Right lobe of liver (tissue), 6 donors: Measurements from ENCODE around the gene TSPAN18. TPM values are rescaled to one million over a fixed set of nuclear protein-coding genes. Genes with fewer than 3 reads are reported as not detected.

Source experiments
- ATAC-seq, 4 donors: fragments of 200-7000 bp; cut with Tn5 transposase; one replicate each; pipeline ENCODE4 v1.9.1; 2020; ENCODE audit warnings: mild to moderate bottlenecking in 4 of 4, moderate library complexity in 4 of 4
- DNase-seq, 3 donors: peaks; one replicate each; pipeline ENCODE4 v3.0.0-alpha.2; 2020
- H3K27ac ChIP-seq, 3 donors: fragments of 200-600 bp; one replicate each; pipeline ENCODE4 v1.8.0; 2022
- H3K27me3 ChIP-seq, 2 donors: fragments of 200-600 bp; one replicate each; pipeline ENCODE4 v1.8.0; 2022
- H3K36me3 ChIP-seq, 4 donors: fragments of 200-600 bp; sonication (generic) in 1 of 4; one replicate each; pipeline versions ENCODE4 v1.5.1 to v1.8.0; 2017 to 2022; ENCODE audit warnings: control low read depth in 1 of 4
- H3K4me1 ChIP-seq, 4 donors: fragments of 200-600 bp; sonication (generic) in 1 of 4; one replicate each; pipeline versions ENCODE4 v1.5.1 to v1.8.0; 2017 to 2022; ENCODE audit warnings: control low read depth in 1 of 4
- H3K4me3 ChIP-seq, 3 donors: fragments of 200-600 bp; one replicate each; pipeline ENCODE4 v1.8.0; 2022
- H3K9me3 ChIP-seq, 4 donors: fragments of 200-600 bp; sonication (generic) in 1 of 4; one replicate each; pipeline versions ENCODE4 v1.5.1 to v1.8.0; 2017 to 2022; ENCODE audit warnings: control low read depth in 1 of 4
- CTCF ChIP-seq, 4 donors: fragments of 200-600 bp in 3 of 4; fragments of 450-650 bp in 1 of 4; IDR thresholded peaks; one replicate each; pipeline versions ENCODE4 v1.5.1 to v1.8.0; 2016 to 2022; ENCODE audit warnings: antibody characterized with exemption in 4 of 4, mild to moderate bottlenecking in 2 of 4
- POLR2A ChIP-seq: fragments of 450-650 bp; IDR thresholded peaks from one replicate; pipeline ENCODE4 v1.6.1; 2017; ENCODE audit warnings: antibody characterized with exemption, mild to moderate bottlenecking
- WGBS: methylation state at CpG from one replicate; pipeline ENCODE4 v1.1.6; 2018; ENCODE audit warnings: low coverage, low lambda C conversion rate; ENCODE audit not compliant: insufficient coverage; ENCODE audit errors: missing lambda C conversion rate; 5-methylcytosine and 5-hydroxymethylcytosine counted together
- intact Hi-C, 2 donors: fragments of 100-400 bp; cut with DNase I; formaldehyde crosslinking; loops; one replicate each; pipeline versions ENCODE4 v1.11.2 to v1.14.1; 2022
- total RNA-seq, 6 experiments: library from RNA; depleted of rRNA in 2 of 6; stranded (reverse); fragments of >200 nt in 2 of 6; fragmentation: NEBNext Ultra II Directional in 3 of 6; extraction: Animal tissue kit (Norgen Biotek cat#: 25700) in 3 of 6; gene quantifications; one replicate each; pipeline versions ENCODE4 v1.1.0 to v1.2.4, GENCODE V29; 2016 to 2023
- donor health status: DM: no; HTN: yes; CAD: no.
- donor health status: DM: no; HTN: no; CAD: no.
- donor health status: DM: no; HTN: no; CAD: no.
- donor health status: DM: no; HTN: yes; CAD: no.
- donor health status: DM: no; HTN: yes; CAD: no.

TSPAN18 gene
- total RNA-seq, 6 experiments from 2014 or later: 3.4 to 10.6 (median 5.3) TPM

- peaks cover 0 to 6% (median 0%) of the 10 kb centered on the region in 4 donors for H3K4me1 ChIP-seq
- intact Hi-C loops: no loop called here
- no peak for ATAC-seq
- no peak overlapping the region for H3K4me3 ChIP-seq
- TF ChIP-seq POLR2A (no peak), CTCF (IDR thresholded peaks at IDR 0.05) (no peak)
- H3K27ac ChIP-seq: no peak overlapping the region
- peaks cover 0 to 13% of the 10 kb centered on the region in 2 donors for H3K27me3 ChIP-seq
- H3K36me3 ChIP-seq: no peaks in the 10 kb centered on the region
- H3K9me3 ChIP-seq: no peaks in the 10 kb centered on the region
- WGBS: 25% methylated on average over 2 of the region's 2 CpGs
- no peak for DNase-seq
Measured at GRCh38 chr11:44952082-44952481, 225.3 kb downstream of the TSPAN18 start.

GRCh38 chr11:44952500-44953260 is 225.9 kb downstream of the TSPAN18 start:
- H3K27ac ChIP-seq: no peak overlapping the region
- peaks cover 0 to 13% of the 10 kb centered on the region in 2 donors for H3K27me3 ChIP-seq
- TF ChIP-seq POLR2A (no peak), CTCF (IDR thresholded peaks at IDR 0.05) (no peak)
- H3K36me3 ChIP-seq: no peaks in the 10 kb centered on the region
- no peaks in the 10 kb centered on the region for H3K9me3 ChIP-seq
- no peak overlapping the region for H3K4me3 ChIP-seq
- intact Hi-C loops: no loop called here
- DNase-seq (no peak), ATAC-seq (no peak)
- no CpG with 5 or more reads among the region's 3 CpGs for WGBS
- H3K4me1 ChIP-seq: peaks cover 0 to 6% (median 0%) of the 10 kb centered on the region in 4 donors

- peaks cover 0 to 12% of the 10 kb centered on the region in 2 donors for H3K27me3 ChIP-seq
- intact Hi-C loops: no loop called here
- 76% methylated on average over 4 of the region's 12 CpGs for WGBS
- no peaks in the 10 kb centered on the region for H3K9me3 ChIP-seq
- H3K4me1 ChIP-seq: peaks cover 0 to 6% (median 0%) of the 10 kb centered on the region in 4 donors
- H3K4me3 ChIP-seq: no peak overlapping the region
- TF ChIP-seq CTCF (IDR thresholded peaks at IDR 0.05) (no peak), POLR2A (no peak)
- ATAC-seq (no peak), DNase-seq (no peak)
- peak overlapping the region in 1 of 3 donors; percentile 38 for H3K27ac ChIP-seq
- H3K36me3 ChIP-seq: no peaks in the 10 kb centered on the region
Measured at GRCh38 chr11:44954051-44954906, 227.5 kb downstream of the TSPAN18 start.

- ATAC-seq: peak; percentile 59 to 80 (median 70)
- Histone ChIP-seq H3K9me3 (no peaks in the 10 kb centered on the region), H3K27me3 (peaks cover 0 to 4% of the 10 kb centered on the region in 2 donors), H3K36me3 (no peaks in the 10 kb centered on the region), H3K4me3 (no peak overlapping the region), H3K4me1 (peaks cover 0 to 4% (median 0%) of the 10 kb centered on the region in 4 donors), H3K27ac (peak overlapping the region in 1 of 3 donors; percentile 38)
- intact Hi-C loops: no loop called here
- WGBS: 51% methylated on average over 3 of the region's 5 CpGs
- DNase-seq: peak in 2 of 3 donors; percentile 60 to 80
- TF ChIP-seq POLR2A: no peak
- no peak for TF ChIP-seq CTCF (IDR thresholded peaks at IDR 0.05)
Measured at GRCh38 chr11:44955015-44955738, 228.4 kb downstream of the TSPAN18 start.
